Prostate gland (tissue), 2 donors: ENCODE results near the gene GP2.

Experiments used
- POLR2A ChIP-seq: fragments of 450-650 bp; IDR thresholded peaks from one replicate; pipeline ENCODE4 v1.6.1; 2016; ENCODE audit warnings: antibody characterized with exemption, mild to moderate bottlenecking
- POLR2AphosphoS5 ChIP-seq: sonication (generic); formaldehyde crosslinking; IDR thresholded peaks from one replicate; pipeline ENCODE4 v1.6.1; 2017; ENCODE audit warnings: antibody characterized with exemption
- TF ChIP-seq, protein P1 (sequence below), 4 experiments: fragments of 200-600 bp in 2 of 4; fragments of 450-650 bp in 2 of 4; sonication (generic) in 2 of 4; IDR thresholded peaks; 1 replicate in 3 of 4; 2 replicates in 1 of 4; pipeline ENCODE4 v1.5.1; 2016 to 2019; ENCODE audit warnings: antibody characterized with exemption in 4 of 4, mild to moderate bottlenecking in 2 of 4, moderate library complexity in 2 of 4

DNA sequence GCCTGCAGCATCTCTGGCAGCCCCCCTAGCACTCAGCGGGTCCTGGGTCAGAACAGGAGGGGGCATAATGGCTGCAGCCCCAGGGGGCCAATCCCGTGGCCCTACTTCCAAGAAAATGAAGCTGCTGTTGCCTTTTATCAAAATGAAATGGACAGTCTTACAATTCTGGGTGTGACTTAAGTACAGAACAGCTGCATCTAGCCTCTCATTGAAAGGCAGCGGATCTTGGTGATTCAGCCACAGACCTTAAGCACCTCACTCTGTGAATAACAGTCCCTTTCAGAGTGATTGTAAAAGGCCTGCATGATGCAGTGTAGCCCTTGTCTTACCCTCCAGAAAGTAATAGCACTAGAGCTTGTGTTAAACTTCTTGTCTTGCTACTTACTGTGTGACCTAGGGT lies 36.7 kb upstream of the GP2 start:
- TF ChIP-seq POLR2AphosphoS5 (no peak), POLR2A (no peak)
- TF ChIP-seq, protein P1, sequence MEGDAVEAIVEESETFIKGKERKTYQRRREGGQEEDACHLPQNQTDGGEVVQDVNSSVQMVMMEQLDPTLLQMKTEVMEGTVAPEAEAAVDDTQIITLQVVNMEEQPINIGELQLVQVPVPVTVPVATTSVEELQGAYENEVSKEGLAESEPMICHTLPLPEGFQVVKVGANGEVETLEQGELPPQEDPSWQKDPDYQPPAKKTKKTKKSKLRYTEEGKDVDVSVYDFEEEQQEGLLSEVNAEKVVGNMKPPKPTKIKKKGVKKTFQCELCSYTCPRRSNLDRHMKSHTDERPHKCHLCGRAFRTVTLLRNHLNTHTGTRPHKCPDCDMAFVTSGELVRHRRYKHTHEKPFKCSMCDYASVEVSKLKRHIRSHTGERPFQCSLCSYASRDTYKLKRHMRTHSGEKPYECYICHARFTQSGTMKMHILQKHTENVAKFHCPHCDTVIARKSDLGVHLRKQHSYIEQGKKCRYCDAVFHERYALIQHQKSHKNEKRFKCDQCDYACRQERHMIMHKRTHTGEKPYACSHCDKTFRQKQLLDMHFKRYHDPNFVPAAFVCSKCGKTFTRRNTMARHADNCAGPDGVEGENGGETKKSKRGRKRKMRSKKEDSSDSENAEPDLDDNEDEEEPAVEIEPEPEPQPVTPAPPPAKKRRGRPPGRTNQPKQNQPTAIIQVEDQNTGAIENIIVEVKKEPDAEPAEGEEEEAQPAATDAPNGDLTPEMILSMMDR (IDR thresholded peaks at IDR 0.05): no peak
